ENCODE data around the gene EIF4G3.
"Not testable (repeated sequence)": the region's sequence is repeated elsewhere in the genome, so short reads cannot be mapped to it uniquely, and the experiment has no call there.

EIF4G3 gene

GRCh38 chr1:21175670-21176581 lies 771 bp downstream of the EIF4G3 start:
- H3K4me1 ChIP-seq, result no peaks in the 10 kb centered on the region
- no peaks in the 10 kb centered on the region for H3K79me2 ChIP-seq
- peak overlapping the region; percentile 79 for H3K27ac ChIP-seq
- H3K4me2 ChIP-seq (ENCODE audit: low read length), result peak overlapping the region; percentile 89
- H3K9me3 ChIP-seq (ENCODE audit: control insufficient read depth, low read length), result no peaks in the 10 kb centered on the region
- no peaks in the 10 kb centered on the region for H3K36me3 ChIP-seq (ENCODE audit: control insufficient read depth, insufficient read depth, low read length)
- H3K27me3 ChIP-seq (ENCODE audit: control insufficient read depth, insufficient read depth, low read length), result no peaks in the 10 kb centered on the region
- H3K9ac ChIP-seq, result no peak overlapping the region
- peak overlapping the region; percentile 80 for H3K4me3 ChIP-seq (ENCODE audit: low read depth, low read length)
- TF ChIP-seq CTCF (IDR thresholded peaks at IDR 0.05), result no peak
- peak overlapping the region; percentile 68 for H2AFZ ChIP-seq

- Histone ChIP-seq H3K9ac (no peak overlapping the region), H3K4me3 (ENCODE audit: low read depth, low read length) (peak overlapping the region; percentile 80), H3K36me3 (ENCODE audit: control insufficient read depth, insufficient read depth, low read length) (no peaks in the 10 kb centered on the region), H3K27ac (peak overlapping the region; percentile 79), H3K79me2 (no peaks in the 10 kb centered on the region), H3K27me3 (ENCODE audit: control insufficient read depth, insufficient read depth, low read length) (no peaks in the 10 kb centered on the region), H3K4me2 (ENCODE audit: low read length) (peak overlapping the region; percentile 89), H3K9me3 (ENCODE audit: control insufficient read depth, low read length) (no peaks in the 10 kb centered on the region), H2AFZ (peak overlapping the region; percentile 68), H3K4me1 (peaks cover 5% of the 10 kb centered on the region)
- TF ChIP-seq CTCF (IDR thresholded peaks at IDR 0.05), result no peak
Measured at GRCh38 chr1:21175324-21175669, 1.4 kb downstream of the EIF4G3 start.

GRCh38 chr1:21174654-21175323 lies 1.9 kb downstream of the EIF4G3 start:
- Histone ChIP-seq H3K79me2 (no peaks in the 10 kb centered on the region), H3K36me3 (ENCODE audit: control insufficient read depth, insufficient read depth, low read length) (no peaks in the 10 kb centered on the region), H3K27me3 (ENCODE audit: control insufficient read depth, insufficient read depth, low read length) (no peaks in the 10 kb centered on the region), H2AFZ (peak overlapping the region; percentile 68), H3K9ac (no peak overlapping the region), H3K4me2 (ENCODE audit: low read length) (peak overlapping the region; percentile 89), H3K4me3 (ENCODE audit: low read depth, low read length) (peak overlapping the region; percentile 80), H3K4me1 (peaks cover 5% of the 10 kb centered on the region), H3K9me3 (ENCODE audit: control insufficient read depth, low read length) (no peaks in the 10 kb centered on the region), H3K27ac (peak overlapping the region; percentile 79)
- no peak for TF ChIP-seq CTCF (IDR thresholded peaks at IDR 0.05)

GRCh38 chr1:21174230-21174629 lies 2.5 kb downstream of the EIF4G3 start:
- Histone ChIP-seq H3K4me3 (ENCODE audit: low read depth, low read length) (peak overlapping the region; percentile 80), H3K4me1 (peaks cover 5% of the 10 kb centered on the region), H2AFZ (no peak overlapping the region), H3K9ac (no peak overlapping the region), H3K79me2 (no peaks in the 10 kb centered on the region), H3K4me2 (ENCODE audit: low read length) (peak overlapping the region; percentile 89), H3K27me3 (ENCODE audit: control insufficient read depth, insufficient read depth, low read length) (no peaks in the 10 kb centered on the region), H3K36me3 (ENCODE audit: control insufficient read depth, insufficient read depth, low read length) (no peaks in the 10 kb centered on the region), H3K27ac (peak overlapping the region; percentile 79), H3K9me3 (ENCODE audit: control insufficient read depth, low read length) (no peaks in the 10 kb centered on the region)
- TF ChIP-seq CTCF (IDR thresholded peaks at IDR 0.05), result no peak

GRCh38 chr1:21173096-21173495 lies 3.6 kb downstream of the EIF4G3 start:
- H3K4me2 ChIP-seq (ENCODE audit: low read length); H3K79me2 ChIP-seq; H3K9ac ChIP-seq; H3K4me3 ChIP-seq (ENCODE audit: low read depth, low read length); H3K9me3 ChIP-seq (ENCODE audit: control insufficient read depth, low read length); H3K27me3 ChIP-seq (ENCODE audit: control insufficient read depth, insufficient read depth, low read length); H2AFZ ChIP-seq; H3K4me1 ChIP-seq; H3K36me3 ChIP-seq (ENCODE audit: control insufficient read depth, insufficient read depth, low read length); H3K27ac ChIP-seq: not testable (repeated sequence)

- H3K4me2 ChIP-seq (ENCODE audit: low read length); H3K27me3 ChIP-seq (ENCODE audit: control insufficient read depth, insufficient read depth, low read length); H3K9me3 ChIP-seq (ENCODE audit: control insufficient read depth, low read length); H2AFZ ChIP-seq; H3K4me1 ChIP-seq; H3K4me3 ChIP-seq (ENCODE audit: low read depth, low read length); H3K9ac ChIP-seq; H3K36me3 ChIP-seq (ENCODE audit: control insufficient read depth, insufficient read depth, low read length): not testable (repeated sequence)
- Histone ChIP-seq H3K27ac (peak overlapping the region; percentile 59), H3K79me2 (peaks cover 11% of the 10 kb centered on the region)
Measured at GRCh38 chr1:21170837-21171236, 5.9 kb downstream of the EIF4G3 start.
